HG02840 (cell line): ENCODE results near the gene MAGI2.

Source experiments
- ATAC-seq: cut with Tn5 transposase; IDR thresholded peaks from one replicate; pipeline ENCODE4 v1.9.1; 2021; ENCODE audit warnings: mild to moderate bottlenecking, moderate library complexity, moderate number of reproducible peaks; ENCODE audit not compliant: unreplicated experiment, low FRiP score

Gene MAGI2

DNA sequence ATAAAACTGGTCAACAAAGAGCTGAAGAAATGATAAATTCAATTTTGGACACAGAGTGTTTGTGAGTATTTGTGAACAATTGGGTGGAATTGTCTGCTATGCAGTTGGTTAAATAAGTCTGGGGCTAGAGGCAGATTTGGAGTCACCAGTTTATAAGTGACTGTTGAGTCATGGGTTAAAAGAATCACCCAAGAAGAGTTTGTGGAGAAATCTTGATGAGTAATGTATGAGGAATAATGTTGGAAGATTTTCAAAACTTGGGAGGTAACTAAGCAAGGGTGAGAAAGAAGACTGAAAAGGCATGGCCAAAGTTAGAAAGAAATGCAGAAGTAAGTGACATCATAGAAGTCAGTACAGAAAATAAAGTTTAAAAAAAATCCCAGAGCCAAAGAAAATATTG, 750.7 kb downstream of the MAGI2 start:
- no peak for ATAC-seq

DNA sequence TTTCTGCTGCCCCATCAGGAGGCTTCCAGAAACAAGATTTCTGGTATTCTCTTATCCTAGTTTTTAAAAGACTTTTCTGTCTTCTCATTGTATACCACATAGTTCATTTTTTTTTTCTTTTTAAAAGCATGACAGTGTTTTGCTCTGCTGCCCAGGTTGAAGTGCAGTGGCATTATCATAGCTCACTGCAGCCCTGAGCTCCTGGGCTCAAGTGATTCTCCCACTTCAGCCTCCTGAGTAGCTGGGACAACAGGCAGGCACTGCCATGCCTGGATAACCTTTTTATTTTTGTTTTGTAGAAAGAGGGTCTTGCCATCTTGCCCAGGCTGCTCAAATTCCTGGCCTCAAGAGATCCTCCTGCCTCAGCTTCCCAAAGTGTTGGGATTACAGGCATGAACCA, 757.6 kb downstream of the MAGI2 start:
- ATAC-seq = no peak

- ATAC-seq = no peak
These were observed 761.9 kb downstream of the MAGI2 start for GRCh38 chr7:78691584-78691983.

DNA sequence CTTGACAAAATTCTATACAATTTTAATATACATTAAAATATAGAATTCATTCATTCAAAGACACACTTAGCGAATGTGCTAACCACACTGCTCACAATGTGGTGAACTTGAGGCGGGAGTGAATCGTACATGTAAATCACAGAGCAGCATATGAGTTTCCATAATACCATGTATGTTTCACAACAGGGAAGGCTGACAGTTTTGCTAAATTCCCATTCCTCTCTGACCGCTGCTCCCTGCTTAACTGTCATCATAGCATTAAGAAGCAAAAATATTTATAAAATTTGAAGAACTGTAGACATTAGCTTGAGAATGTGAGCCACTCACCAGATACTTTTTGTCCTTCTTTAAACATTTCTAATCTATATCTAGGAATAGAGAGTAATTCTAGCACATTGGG, 763.3 kb downstream of the MAGI2 start:
- no peak for ATAC-seq

GRCh38 chr7:78688376-78688775, 765.1 kb downstream of the MAGI2 start:
- ATAC-seq = no peak

GRCh38 chr7:78686189-78686588, 767.3 kb downstream of the MAGI2 start:
- no peak for ATAC-seq

DNA sequence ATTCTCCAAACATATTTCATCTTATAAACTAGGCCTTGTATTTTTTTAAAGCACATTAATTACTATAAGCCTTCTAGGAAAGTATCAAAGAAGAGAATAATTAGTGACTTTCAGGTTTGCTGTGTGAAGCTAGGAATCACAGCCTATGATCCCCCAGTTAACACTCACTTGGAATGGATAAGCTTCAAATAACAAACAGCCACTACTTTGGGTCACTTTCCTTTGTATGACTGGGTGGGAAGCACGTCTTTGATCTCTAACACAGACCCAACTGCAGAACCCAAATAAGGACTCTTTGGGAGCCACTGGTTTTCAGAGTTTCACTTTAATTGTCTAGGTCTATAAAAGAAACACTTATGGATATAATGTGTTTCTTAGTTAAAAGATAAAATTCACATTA, 769.3 kb downstream of the MAGI2 start:
- ATAC-seq = no peak

- ATAC-seq = no peak
These were observed 769.9 kb downstream of the MAGI2 start for GRCh38 chr7:78683566-78683965.

DNA sequence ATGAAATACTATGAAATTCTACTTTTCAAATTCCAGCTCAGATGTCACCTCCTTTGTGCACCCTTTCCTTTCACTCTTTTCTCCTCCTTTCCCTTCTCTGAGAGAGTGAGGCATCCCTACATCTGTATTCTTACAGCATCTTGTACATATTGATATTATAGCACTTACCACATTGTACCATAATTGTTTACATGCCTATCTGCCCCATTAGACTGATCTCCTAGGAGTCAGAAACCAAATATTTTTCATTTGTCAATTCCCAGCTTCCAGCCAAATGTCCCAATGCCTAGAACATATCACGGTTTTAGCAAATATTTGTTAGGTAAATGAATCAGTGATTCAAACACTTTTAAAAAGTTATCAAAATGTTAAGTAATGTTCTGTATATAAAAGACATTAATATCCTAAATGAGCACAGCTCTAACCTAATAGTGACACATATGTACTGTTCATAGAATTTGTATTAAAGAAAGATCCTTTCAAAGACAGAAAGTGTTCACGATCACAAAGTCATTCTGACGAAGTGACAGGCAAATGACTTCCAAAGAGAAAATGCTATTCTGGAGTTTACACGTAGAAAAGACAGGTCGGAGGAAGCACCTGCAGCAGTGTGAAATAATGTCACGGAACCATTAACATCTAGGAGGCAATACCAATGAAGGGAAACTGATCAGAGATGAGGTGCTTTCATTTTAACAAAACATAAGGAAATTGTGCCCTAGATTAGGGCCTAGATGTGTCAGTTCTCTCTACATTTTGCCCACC, 774.2 kb downstream of the MAGI2 start:
- no peak for ATAC-seq

DNA sequence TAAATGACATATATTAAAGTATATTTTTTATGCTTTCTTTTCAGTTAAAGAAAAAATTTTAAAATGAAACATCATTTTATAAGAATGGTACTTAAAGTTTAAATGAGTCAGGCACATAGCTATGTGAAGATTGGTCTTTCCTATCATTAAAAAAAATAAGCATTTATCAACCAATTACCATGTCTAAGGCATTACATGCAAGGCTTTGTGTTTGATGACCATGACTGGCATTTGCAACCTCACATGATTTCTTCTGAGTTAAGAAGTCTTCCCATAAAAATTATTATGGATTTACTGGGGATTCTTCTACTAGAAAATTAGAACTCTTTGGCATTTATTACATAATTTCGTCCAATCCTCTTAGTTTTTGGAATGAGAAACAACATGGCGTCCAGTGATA, 776.1 kb downstream of the MAGI2 start:
- no peak for ATAC-seq

DNA sequence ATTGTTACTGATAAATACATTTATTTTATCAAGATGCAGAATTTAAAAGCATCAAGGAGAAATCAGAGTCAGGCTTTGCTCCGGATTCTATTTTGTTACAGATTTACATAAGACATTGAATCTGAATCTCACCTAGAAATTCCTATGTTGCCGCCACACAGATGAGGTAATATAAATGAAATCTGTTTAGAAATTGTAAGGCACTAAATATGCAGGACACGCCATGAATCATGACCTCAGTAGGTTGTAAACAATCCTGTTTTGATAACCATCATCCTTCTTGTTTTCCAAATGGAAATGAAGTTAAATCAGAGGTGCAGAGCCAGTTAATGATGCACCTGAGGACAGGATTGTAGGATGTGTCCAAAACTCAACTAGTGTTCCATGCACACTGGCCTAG, 778.0 kb downstream of the MAGI2 start:
- no peak for ATAC-seq

GRCh38 chr7:78673272-78673671, 780.2 kb downstream of the MAGI2 start:
- ATAC-seq = no peak

DNA sequence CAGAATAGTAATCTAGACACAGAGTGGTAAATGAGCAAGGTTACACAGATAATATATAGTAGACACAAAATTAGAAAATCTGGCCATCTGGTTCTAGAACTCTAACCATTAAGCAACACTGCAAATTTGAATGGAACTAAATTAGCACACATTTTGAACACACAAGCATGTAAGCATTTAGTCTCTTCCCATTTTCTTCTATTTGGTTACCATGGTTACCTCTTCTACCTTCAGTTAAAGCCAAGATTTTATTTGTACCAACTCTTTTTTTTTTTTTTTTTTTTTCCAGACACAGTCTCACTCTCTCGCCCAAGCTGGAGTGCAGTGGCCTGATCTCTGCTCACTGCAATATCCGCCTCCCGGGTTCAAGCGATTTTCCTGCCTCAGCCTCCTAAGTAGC, 790.5 kb downstream of the MAGI2 start:
- ATAC-seq = no peak

DNA sequence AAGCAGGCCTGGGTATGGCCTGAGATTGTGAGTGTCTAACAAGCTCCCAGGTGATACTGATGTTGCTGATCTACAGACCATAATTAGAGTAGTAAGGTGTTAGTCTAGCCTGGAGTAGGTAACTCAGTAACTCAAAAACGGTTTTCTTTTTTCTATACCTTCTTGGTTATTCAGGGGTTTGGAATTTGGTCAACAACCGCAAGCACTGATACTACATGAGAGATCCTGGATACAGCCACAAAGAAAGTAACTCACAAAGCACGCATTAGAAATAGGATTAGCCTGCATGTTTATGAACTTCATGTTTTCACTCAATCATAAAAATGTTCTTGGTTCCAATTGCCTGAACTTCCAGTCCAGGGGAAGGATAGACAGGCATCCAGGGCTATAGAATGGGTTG, 803.5 kb downstream of the MAGI2 start:
- ATAC-seq = no peak

DNA sequence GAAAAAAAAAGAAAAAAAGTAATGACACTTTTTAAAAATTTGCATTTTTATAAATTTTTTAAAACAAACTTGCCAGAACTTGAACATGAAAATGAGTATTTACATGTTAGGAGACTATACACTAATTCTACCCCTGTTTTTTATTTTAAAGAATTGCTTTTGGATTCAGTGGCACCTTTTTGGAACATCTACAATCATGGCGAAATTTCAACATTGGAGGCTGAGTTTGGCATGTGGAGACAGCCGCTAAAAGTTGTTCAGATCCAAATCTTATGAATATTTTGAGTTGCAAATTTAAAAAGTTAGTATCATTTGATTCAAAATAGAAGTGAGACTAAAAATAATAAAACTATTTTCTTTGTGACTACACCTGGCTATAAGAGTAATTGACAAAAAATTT, 804.2 kb downstream of the MAGI2 start:
- ATAC-seq = no peak

GRCh38 chr7:78642751-78643150, 810.7 kb downstream of the MAGI2 start:
- no peak for ATAC-seq

DNA sequence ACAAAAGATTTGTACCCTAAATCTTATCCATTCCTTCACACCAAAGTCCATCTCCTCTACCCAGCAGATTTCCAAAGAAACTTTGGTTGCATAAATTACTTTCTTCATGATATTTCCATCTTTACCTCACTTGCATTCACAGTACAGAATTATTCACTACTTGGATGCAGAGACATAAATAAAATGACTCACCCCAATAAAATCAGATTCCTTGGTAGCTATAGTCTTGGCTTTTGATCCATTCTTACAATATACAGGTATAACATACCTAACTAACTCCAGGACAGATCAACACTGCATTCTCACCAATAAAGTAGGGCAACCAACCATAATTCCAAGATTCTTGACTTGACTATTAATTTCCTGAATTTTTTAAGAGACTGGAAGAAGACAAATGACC, 815.1 kb downstream of the MAGI2 start:
- no peak for ATAC-seq

GRCh38 chr7:78636727-78637126, 816.7 kb downstream of the MAGI2 start:
- ATAC-seq = no peak

DNA sequence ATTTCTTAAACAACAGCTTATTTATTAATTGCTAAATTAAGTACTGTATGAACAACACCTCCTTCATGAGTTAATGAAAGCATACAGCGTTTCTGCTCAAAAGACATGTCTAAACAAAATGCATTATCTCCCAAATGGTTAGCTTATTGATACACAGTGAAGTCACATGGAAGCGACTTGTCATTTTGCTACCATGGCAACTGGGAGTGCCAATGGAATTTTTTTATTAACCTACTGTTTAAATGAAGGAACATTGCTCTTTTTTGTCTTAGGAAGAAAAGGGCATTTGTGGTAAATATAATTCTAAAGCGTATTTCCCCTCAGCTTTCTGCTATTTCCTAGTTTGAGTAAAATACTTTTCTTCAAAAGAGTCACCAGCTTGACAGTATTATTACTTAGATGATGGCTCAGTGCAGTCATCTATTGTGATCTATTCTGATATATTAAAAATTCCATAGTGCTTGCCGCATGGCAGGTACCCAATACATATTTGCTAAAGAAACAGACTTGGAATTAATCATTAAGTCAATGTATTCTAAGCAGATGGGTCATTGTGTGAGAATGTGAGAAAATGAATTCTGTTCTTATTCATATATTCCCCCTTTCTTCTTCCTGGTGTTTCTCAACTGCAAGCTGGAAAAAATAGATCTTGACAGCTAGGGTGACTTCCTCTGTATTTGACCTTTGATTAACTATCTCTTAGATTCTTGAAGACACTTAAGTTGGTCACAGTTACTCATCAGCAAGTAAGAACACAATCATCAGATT, 818.3 kb downstream of the MAGI2 start:
- no peak for ATAC-seq

- ATAC-seq = no peak
These were observed 819.4 kb downstream of the MAGI2 start for GRCh38 chr7:78634093-78634492.

DNA sequence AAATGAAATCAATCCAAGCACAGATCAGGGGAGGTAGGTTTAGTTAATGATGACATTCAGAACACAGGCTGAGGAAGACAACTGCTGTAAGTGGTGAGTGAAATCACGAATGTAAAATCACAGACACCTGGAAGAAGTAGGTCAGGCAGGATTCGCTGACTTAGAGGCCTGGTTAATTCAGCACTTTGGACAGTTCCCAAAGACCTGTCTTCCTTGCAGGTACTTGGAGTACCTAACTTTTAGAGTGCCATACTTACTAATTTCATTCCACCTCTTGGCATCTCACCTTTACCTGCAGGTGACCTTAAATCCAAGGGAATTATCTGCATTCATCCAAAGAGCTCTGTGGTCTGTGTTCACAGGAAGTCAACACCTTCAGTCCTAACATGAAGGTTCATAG, 832.5 kb downstream of the MAGI2 start:
- no peak for ATAC-seq

DNA sequence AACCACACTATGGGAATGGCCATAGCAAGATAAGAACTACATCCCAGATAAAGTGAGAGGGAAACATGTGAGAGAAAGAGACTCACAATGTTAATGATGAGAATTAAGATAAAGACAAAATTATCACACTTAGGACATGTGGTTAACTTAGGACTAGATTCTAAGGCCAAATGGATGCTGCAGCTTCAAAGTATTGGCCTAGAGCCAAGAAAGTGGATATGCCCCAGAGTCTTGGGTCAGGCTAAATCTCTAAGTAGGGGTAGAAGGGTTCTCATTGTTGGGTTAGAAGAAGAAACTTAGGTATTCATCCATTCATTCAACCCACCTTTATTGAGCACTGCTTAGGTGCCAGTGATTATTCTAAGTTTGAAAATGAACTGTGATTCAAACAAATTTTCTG, 836.9 kb downstream of the MAGI2 start:
- ATAC-seq = no peak
